ENCODE results near the gene FHAD1.
A peak's percentile ranks its signal among the peaks of the same experiment; 100 is the strongest.

Gene FHAD1

DNA sequence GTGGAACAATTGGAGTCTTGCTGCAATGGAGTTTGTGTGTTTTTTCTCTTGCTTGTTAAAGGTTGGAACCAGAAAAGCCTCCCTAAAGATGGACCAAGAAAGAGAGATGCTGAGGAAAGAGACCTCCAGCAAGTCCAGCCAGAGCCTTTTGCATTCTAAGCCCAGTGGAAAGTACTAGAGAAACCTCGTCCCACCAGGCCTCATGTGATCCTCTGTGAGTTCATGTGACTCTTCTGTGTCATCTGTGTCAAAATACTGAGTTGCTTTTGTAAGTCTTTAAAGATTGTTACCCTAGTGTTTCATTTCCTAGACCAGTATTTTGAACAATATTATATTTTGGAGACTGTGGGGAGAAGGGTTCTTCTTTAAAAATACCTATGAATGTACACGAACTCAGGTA lies 150.2 kb downstream of the FHAD1 start:
- H3K9ac ChIP-seq (ENCODE audit: low read depth, low read length) = no peak overlapping the region
- H3K9me3 ChIP-seq (ENCODE audit: control insufficient read depth, insufficient read depth, low read length) = peaks cover 2% of the 10 kb centered on the region
- H3K4me3 ChIP-seq (ENCODE audit: low read depth, low read length) = no peak overlapping the region
- no peaks in the 10 kb centered on the region for H3K27me3 ChIP-seq (ENCODE audit: control insufficient read depth, insufficient read depth, low read length)
- peaks cover 3% of the 10 kb centered on the region for H3K4me1 ChIP-seq (ENCODE audit: control insufficient read depth, insufficient read depth, low read length)
- H3K36me3 ChIP-seq (ENCODE audit: control insufficient read depth, insufficient read depth, low read length) = no peaks in the 10 kb centered on the region

GRCh38 chr1:15399710-15400109 lies 152.7 kb downstream of the FHAD1 start:
- Histone ChIP-seq H3K4me3 (ENCODE audit: low read depth, low read length) (no peak overlapping the region), H3K4me1 (ENCODE audit: control insufficient read depth, insufficient read depth, low read length) (no peaks in the 10 kb centered on the region), H3K9me3 (ENCODE audit: control insufficient read depth, insufficient read depth, low read length) (peaks cover 2% of the 10 kb centered on the region), H3K27me3 (ENCODE audit: control insufficient read depth, insufficient read depth, low read length) (no peaks in the 10 kb centered on the region), H3K36me3 (ENCODE audit: control insufficient read depth, insufficient read depth, low read length) (no peaks in the 10 kb centered on the region), H3K9ac (ENCODE audit: low read depth, low read length) (no peak overlapping the region)

- no peaks in the 10 kb centered on the region for H3K27me3 ChIP-seq (ENCODE audit: control insufficient read depth, insufficient read depth, low read length)
- H3K4me3 ChIP-seq (ENCODE audit: low read depth, low read length) = no peak overlapping the region
- H3K9me3 ChIP-seq (ENCODE audit: control insufficient read depth, insufficient read depth, low read length) = peaks cover 2% of the 10 kb centered on the region
- no peaks in the 10 kb centered on the region for H3K36me3 ChIP-seq (ENCODE audit: control insufficient read depth, insufficient read depth, low read length)
- H3K9ac ChIP-seq (ENCODE audit: low read depth, low read length) = no peak overlapping the region
- no peaks in the 10 kb centered on the region for H3K4me1 ChIP-seq (ENCODE audit: control insufficient read depth, insufficient read depth, low read length)
Measured at GRCh38 chr1:15400627-15401026, 153.6 kb downstream of the FHAD1 start.

DNA sequence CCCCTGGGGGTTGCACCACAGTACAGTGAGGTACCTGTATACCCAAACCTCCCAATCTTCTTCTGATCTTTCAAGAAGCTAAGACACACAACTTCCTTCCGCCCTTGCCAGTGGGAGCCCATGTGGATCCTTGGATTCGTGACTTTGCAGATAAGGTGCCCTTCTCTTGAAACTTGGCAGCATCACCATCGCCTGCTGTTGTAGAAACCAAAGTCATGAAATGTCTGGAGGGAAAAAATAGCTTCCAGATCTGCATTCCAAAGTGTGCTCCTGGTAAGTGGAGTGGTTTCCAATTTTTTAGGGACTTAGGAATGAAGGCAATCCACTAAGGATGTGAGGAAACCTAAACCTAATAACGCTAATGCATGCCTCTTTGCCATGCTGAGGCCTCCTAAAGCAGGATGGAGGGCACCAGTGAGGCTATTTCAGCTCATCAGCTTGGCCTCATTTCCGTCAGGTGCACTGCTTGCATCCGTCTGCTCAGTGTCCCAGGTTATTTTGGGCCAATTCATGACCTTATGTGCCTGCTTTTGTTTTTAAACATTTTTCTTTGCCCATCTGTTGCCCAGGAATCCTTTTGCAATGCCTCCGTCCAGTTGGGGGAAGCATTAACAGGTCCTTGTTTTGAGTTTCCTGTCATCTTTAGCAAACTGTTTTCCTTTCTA lies 154.5 kb downstream of the FHAD1 start:
- H3K9me3 ChIP-seq (ENCODE audit: control insufficient read depth, insufficient read depth, low read length) = peaks cover 2% of the 10 kb centered on the region
- H3K27me3 ChIP-seq (ENCODE audit: control insufficient read depth, insufficient read depth, low read length) = no peaks in the 10 kb centered on the region
- H3K36me3 ChIP-seq (ENCODE audit: control insufficient read depth, insufficient read depth, low read length) = no peaks in the 10 kb centered on the region
- H3K9ac ChIP-seq (ENCODE audit: low read depth, low read length) = no peak overlapping the region
- H3K4me1 ChIP-seq (ENCODE audit: control insufficient read depth, insufficient read depth, low read length) = no peaks in the 10 kb centered on the region
- no peak overlapping the region for H3K4me3 ChIP-seq (ENCODE audit: low read depth, low read length)

- Histone ChIP-seq H3K9ac (ENCODE audit: low read depth, low read length) (no peak overlapping the region), H3K9me3 (ENCODE audit: control insufficient read depth, insufficient read depth, low read length) (peaks cover 2% of the 10 kb centered on the region), H3K4me1 (ENCODE audit: control insufficient read depth, insufficient read depth, low read length) (no peaks in the 10 kb centered on the region), H3K4me3 (ENCODE audit: low read depth, low read length) (no peak overlapping the region), H3K36me3 (ENCODE audit: control insufficient read depth, insufficient read depth, low read length) (no peaks in the 10 kb centered on the region), H3K27me3 (ENCODE audit: control insufficient read depth, insufficient read depth, low read length) (peaks cover 4% of the 10 kb centered on the region)
Measured at GRCh38 chr1:15402809-15403450, 155.9 kb downstream of the FHAD1 start.

- Histone ChIP-seq H3K36me3 (ENCODE audit: control insufficient read depth, insufficient read depth, low read length) (no peaks in the 10 kb centered on the region), H3K9ac (ENCODE audit: low read depth, low read length) (no peak overlapping the region), H3K27me3 (ENCODE audit: control insufficient read depth, insufficient read depth, low read length) (peaks cover 13% of the 10 kb centered on the region), H3K4me1 (ENCODE audit: control insufficient read depth, insufficient read depth, low read length) (peaks cover 3% of the 10 kb centered on the region), H3K4me3 (ENCODE audit: low read depth, low read length) (no peak overlapping the region), H3K9me3 (ENCODE audit: control insufficient read depth, insufficient read depth, low read length) (peaks cover 2% of the 10 kb centered on the region)
Measured at GRCh38 chr1:15403962-15404580, 157.0 kb downstream of the FHAD1 start.

- Histone ChIP-seq H3K36me3 (ENCODE audit: control insufficient read depth, insufficient read depth, low read length) (no peaks in the 10 kb centered on the region), H3K9ac (ENCODE audit: low read depth, low read length) (no peak overlapping the region), H3K4me3 (ENCODE audit: low read depth, low read length) (no peak overlapping the region), H3K27me3 (ENCODE audit: control insufficient read depth, insufficient read depth, low read length) (peaks cover 13% of the 10 kb centered on the region), H3K4me1 (ENCODE audit: control insufficient read depth, insufficient read depth, low read length) (peaks cover 3% of the 10 kb centered on the region), H3K9me3 (ENCODE audit: control insufficient read depth, insufficient read depth, low read length) (no peaks in the 10 kb centered on the region)
Measured at GRCh38 chr1:15405106-15405850, 158.3 kb downstream of the FHAD1 start.

DNA sequence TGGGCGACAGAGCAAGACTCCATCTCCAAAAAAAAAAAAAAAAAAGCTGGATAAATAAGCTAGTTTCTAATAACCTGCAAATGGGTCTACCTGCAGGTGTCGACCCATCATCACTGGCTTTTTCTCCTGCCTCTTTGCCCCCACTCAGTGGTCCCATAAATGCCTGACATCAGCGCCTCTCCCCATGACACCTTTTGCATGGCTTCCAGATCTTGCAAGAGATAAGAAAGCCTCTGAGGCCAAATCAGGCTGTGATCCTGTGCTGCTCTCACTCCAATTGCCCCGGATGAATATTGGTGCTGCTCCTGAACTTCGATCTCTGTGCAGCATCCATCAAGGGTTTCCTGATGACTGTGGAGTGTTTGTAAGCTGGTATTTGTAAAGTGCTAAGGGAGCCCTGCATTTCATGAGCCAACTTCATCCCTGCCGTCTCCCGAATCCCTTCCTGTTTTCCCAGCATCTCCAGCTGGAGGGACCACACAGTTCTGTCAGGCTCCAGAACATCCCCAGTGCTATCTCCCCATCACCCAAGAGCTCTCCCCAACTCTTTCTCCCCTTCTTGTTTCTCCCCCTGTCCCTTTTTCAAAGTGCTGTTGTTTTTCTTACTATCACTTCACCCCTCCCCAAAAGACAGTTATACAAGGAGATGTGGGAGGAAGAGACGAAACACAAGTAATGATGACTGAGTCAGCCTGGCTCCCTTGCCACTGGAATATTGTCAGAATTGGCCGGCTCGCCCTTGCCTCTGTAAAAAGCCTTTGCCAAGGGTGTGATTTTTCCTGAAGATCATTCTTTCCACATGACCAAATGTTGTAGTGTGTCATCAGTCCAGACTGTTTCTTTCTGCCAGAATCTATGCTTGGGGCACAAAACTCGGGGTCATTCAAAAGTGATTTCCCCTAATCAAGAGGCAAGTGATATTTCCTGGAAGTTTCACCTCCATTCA lies 159.9 kb downstream of the FHAD1 start:
- Histone ChIP-seq H3K4me1 (ENCODE audit: control insufficient read depth, insufficient read depth, low read length) (peaks cover 3% of the 10 kb centered on the region), H3K9ac (ENCODE audit: low read depth, low read length) (no peak overlapping the region), H3K9me3 (ENCODE audit: control insufficient read depth, insufficient read depth, low read length) (no peaks in the 10 kb centered on the region), H3K36me3 (ENCODE audit: control insufficient read depth, insufficient read depth, low read length) (no peaks in the 10 kb centered on the region), H3K4me3 (ENCODE audit: low read depth, low read length) (no peak overlapping the region), H3K27me3 (ENCODE audit: control insufficient read depth, insufficient read depth, low read length) (peaks cover 17% of the 10 kb centered on the region)

DNA sequence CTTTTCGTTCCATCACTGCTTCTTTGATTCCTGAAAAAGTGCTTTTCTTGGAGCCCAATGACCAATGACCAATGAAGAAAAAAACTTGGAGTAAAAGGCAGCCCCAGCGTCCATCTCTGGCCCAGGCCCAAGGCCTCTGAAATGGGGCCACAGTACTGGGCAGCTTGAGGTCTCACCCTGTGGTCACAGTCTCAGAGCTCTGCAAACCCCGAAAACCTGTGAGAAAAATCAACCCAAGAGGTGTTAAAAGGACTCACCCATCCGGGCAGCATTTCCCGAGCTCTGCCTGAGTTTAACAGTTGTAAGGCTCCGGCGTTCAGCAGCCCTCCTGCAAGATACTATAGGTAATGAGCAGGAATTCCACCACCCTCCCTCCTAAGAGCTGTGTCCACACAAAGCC lies 160.6 kb downstream of the FHAD1 start:
- H3K4me3 ChIP-seq (ENCODE audit: low read depth, low read length) = no peak overlapping the region
- no peaks in the 10 kb centered on the region for H3K9me3 ChIP-seq (ENCODE audit: control insufficient read depth, insufficient read depth, low read length)
- H3K27me3 ChIP-seq (ENCODE audit: control insufficient read depth, insufficient read depth, low read length) = peaks cover 17% of the 10 kb centered on the region
- peaks cover 3% of the 10 kb centered on the region for H3K4me1 ChIP-seq (ENCODE audit: control insufficient read depth, insufficient read depth, low read length)
- no peak overlapping the region for H3K9ac ChIP-seq (ENCODE audit: low read depth, low read length)
- H3K36me3 ChIP-seq (ENCODE audit: control insufficient read depth, insufficient read depth, low read length) = no peaks in the 10 kb centered on the region

DNA sequence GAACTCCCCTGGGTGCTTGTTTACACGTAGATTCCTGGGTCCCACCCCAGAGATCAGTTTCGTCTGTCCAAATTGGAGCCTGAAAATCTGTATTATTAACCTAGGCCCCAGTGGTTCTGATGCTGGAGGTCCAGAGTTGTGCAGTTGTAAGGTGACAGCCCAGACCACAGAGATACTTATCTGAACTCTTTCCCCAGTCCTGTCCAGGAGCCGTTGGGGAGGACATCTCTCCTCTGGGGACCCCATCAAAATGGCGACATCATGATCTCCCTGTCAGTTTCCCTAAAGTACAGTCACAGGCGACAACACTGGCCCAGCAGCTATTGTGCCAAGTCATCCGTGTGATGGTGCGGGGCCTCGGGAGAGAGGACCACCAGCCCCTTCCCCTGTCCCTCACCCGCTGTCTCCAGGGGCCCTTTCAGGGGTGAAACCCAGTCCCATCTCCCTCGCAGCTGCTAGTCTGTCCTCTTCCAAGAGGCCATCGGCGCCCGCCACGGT lies 161.9 kb downstream of the FHAD1 start:
- peak overlapping the region; percentile 58 for H3K4me3 ChIP-seq (ENCODE audit: low read depth, low read length)

More for the DNA sequence above, 161.9 kb downstream of the FHAD1 start:
- Histone ChIP-seq H3K9ac (ENCODE audit: low read depth, low read length) (no peak overlapping the region), H3K36me3 (ENCODE audit: control insufficient read depth, insufficient read depth, low read length) (no peaks in the 10 kb centered on the region), H3K4me1 (ENCODE audit: control insufficient read depth, insufficient read depth, low read length) (peaks cover 3% of the 10 kb centered on the region), H3K9me3 (ENCODE audit: control insufficient read depth, insufficient read depth, low read length) (no peaks in the 10 kb centered on the region), H3K27me3 (ENCODE audit: control insufficient read depth, insufficient read depth, low read length) (peaks cover 17% of the 10 kb centered on the region)
